GM21576 (cell line): Measurements from ENCODE around the gene UTP3.
A peak's percentile ranks its signal among the peaks of the same experiment; 100 is the strongest.
"Not testable (repeated sequence)": the region's sequence is repeated elsewhere in the genome, so short reads cannot be mapped to it uniquely, and the experiment has no call there.

Experiments used
- ATAC-seq: cut with Tn5 transposase; IDR thresholded peaks from one replicate; pipeline ENCODE4 v1.9.1; 2021; ENCODE audit warnings: mild to moderate bottlenecking, moderate library complexity; ENCODE audit not compliant: unreplicated experiment

UTP3 gene, protein sequence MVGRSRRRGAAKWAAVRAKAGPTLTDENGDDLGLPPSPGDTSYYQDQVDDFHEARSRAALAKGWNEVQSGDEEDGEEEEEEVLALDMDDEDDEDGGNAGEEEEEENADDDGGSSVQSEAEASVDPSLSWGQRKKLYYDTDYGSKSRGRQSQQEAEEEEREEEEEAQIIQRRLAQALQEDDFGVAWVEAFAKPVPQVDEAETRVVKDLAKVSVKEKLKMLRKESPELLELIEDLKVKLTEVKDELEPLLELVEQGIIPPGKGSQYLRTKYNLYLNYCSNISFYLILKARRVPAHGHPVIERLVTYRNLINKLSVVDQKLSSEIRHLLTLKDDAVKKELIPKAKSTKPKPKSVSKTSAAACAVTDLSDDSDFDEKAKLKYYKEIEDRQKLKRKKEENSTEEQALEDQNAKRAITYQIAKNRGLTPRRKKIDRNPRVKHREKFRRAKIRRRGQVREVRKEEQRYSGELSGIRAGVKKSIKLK

DNA sequence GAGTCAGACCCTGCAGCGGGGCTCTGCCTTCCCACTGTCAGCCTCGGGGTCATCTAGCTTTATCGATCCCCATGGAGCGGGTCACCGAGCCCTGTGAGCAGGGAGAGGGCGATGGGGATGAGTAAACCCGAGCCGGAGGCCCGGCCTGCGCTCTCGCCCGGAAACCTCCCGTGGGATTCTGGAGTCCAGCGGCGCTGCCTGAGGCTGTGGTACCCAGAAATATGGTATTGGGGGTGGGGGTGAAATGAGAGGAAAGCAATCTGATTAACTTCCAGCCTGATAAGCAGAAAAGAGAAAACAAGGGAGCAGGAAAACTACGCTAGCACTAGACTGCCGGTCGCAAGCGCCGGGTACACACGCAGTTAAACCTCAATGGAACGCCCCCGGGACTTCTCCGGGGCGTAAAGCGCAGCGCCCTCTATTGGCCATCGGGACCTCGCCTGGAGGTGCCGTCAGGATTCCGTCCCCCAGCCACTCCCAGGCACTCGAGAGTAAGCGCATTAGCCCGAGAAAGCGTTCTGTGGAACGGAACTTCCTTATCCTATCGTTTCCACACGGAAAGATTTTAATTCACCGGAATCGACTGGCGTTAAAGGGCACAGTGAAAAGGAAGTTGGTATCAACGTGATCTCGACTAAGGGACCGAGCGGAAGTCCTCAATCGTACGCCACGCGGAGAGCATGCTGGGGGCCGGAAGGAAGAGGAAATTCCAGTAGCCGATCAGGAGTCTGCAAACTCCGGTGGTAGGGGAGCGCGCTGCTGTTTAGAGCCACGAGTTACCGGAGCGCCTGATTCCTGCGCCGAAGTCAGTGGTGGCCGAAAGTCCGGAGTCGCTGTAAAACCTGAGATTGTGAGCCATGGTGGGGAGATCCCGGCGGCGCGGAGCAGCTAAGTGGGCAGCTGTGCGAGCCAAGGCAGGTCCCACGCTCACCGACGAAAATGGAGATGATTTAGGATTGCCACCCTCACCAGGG lies at the start of gene UTP3:
Gene UTP3, plus strand, starts transcription at position 712 of the 974 bp plus-strand sequence. Its CDS starts 146 bp downstream, at position 858.
- ATAC-seq: peak; percentile 90

DNA sequence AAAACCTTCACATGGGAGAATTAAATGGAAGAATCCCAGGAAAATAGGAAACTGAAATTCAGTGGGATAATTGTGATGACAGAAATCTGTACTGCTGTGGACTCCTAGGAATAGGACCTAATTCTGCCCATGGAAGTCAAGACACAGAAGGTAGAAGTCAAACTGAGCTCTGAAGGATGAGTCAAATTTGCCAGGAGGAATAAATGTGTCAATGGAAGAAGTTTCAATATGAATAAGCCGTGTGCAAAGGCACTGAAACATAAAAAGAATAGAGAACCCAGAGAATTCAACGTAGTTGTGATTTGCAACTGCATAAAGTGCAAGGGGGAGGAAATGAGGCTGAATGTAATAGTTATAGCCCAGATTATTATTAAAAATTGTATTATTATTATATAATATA lies 48.1 kb upstream of the UTP3 start:
- ATAC-seq: no peak

DNA sequence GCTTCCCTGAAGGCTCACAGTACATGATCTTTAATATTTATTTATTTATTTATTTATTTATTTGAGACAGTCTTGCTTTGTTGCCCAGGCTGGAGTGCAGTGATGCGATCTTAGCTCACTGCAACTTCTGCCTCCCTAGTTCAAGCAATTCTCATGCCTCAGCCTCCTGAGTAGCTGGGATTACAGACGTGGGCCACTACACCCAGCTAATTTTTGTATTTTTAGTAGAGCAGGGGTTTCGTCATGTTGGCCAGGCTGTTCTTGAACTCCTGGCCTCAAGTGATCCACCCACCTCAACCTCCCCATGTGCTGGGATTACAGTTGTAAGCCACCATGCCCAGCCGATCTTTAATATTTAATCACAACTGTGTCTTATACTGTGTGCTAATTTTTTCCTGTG lies 37.6 kb upstream of the UTP3 start:
- ATAC-seq: not testable (repeated sequence)

DNA sequence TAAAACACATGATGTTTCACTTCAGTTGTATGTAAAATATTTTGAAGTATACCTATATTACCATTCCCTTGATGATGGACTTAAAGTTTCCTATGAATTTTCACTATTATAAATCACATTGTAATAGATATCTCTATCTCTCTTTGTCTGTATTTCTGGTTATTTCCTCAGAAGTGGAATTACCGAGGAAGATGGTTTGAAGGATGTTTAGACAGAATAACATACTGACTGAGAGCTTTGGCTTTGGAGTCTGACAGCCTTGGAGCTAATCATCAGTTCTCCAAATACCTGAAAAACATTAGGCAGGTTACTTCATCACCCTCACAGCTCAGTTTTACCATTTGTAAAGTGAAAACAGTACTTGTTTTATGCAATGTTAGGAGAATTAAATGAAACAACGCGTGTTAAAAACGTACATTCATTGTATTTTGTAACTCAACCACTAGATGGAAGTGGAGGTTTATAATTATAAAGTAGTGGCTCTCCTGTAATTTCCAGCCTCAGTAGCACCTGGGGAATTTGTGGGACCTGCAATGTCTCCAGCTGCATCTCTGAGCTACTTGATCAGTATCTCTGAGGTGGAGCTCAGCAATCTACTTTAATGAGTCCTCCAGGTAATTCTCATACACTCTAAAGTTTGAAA lies 36.3 kb upstream of the UTP3 start:
- peak; percentile 40 for ATAC-seq

DNA sequence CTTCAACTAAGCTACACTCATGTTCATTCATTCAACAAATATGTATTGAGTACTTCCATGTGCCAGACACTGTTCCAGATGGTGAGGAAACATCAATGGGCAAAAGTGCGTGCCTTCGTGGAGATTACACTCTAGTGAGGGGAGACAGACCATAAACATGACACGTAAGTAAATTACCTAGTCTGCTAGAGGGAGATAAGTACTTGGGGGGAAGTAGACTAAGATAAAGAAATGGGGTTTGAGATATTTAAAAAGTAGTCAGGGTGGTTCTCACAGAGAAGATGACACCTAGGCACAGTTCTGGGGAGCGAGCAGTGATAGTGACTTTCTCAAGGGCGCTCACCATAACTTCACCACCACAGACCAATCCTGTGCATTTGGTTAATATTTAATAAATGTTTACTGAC lies 33.7 kb upstream of the UTP3 start:
- ATAC-seq: no peak

DNA sequence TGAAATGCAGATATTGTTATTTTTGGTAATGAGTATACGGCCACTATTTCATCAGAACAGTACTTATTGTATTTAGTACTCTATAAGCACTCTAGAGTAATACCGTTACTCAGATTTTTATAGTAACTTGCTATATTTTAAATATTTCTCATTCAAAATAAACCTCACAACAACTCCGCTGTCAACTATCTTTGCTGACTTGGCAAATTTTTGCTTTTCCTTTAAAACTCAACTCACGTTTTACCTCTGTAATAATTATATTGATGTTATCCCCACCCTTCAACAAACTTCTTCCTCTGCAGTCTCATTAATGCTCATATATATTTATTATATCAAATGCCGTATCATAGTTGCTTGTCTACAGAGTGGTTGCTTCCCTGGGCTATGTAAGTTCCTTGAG lies 31.0 kb upstream of the UTP3 start:
- ATAC-seq: no peak

DNA sequence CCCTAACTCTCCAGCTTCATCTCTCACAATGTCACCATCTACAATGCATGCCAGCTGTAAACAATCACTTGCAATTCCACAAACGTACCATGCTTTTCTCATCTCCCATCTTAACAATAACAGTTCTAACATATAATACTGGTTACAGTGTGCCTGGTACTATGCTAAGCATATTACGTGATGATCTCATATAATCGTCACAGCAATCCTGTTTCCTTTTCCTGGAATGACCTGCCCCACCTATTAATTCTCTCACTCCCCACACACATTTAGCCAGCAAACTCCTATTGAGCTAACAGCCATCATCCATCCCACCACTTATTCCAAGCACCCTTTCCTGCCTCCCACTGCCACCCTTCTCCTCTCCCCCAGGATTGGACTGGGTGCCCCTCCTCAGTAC lies 29.9 kb upstream of the UTP3 start:
- no peak for ATAC-seq

DNA sequence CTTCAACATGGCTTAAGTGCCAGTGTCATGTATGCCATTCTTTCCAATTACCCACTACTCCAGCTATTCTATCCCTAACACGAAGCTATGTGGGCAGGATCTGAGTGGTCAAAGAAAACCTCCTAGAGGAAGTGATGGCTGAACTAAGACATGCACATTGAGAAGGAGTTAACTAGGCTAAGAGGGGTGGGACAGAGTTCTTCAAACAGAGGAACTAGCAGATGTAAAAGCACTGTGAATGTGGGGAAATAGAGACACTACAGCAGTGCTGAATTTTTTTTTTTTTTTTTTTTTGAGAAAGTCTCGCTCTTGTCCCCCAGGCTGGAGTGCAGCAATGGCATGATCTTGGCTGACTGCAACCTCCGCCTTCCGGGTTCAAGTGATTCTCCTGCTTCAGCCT lies 28.2 kb upstream of the UTP3 start:
- no peak for ATAC-seq

DNA sequence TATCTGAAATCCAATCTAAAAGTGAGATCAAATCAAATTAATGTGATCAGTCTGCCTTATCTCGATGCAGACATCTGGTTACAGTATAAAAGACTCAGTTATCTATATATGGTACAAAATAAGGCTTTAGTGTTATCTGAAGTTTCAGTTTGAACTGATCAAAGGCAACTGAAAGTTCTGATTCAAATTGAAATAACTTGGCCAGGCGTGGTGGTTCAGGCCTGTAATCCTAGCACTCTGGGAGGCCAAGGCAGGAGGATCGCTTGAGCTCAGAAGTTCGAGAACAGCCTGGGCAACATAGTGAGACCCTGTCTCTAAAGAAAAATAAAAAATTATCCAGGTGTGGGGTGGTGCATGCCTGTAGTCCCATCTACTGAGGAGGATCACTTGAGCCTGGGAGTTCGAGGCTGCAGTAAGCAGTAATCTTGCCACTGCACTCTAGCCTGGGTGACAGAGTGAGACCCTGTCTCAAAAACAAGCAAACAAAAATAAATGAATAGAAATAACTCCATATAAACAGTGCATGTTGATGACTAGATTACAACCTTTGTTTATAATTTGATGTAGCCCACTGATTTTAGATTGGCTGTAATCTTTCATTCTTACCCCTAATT lies 26.9 kb upstream of the UTP3 start:
- ATAC-seq: peak; percentile 75

DNA sequence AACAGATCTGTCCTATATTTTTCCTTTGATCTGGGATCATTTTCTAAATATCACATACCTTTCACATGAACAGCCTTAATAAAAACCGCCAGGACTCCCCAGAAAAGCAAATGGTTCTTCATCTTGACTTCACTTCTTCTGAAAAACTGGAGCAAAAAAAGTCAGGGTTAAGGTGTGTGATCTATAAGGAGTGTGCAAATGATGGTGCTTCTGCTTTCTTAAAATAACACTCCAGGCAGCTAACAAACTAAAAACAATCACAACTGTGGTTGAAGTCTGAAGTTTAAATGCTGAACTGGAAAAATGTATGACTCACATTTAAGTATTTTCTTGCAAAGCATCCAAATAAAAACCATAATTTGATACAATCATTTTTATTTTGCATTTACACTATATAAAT lies 22.0 kb upstream of the UTP3 start, which contains the start of gene JCHAIN:
Gene JCHAIN, minus strand, starts transcription at position 140 of the 400 bp plus-strand sequence. Its CDS starts 18 bp downstream, at position 122.
- no peak for ATAC-seq

DNA sequence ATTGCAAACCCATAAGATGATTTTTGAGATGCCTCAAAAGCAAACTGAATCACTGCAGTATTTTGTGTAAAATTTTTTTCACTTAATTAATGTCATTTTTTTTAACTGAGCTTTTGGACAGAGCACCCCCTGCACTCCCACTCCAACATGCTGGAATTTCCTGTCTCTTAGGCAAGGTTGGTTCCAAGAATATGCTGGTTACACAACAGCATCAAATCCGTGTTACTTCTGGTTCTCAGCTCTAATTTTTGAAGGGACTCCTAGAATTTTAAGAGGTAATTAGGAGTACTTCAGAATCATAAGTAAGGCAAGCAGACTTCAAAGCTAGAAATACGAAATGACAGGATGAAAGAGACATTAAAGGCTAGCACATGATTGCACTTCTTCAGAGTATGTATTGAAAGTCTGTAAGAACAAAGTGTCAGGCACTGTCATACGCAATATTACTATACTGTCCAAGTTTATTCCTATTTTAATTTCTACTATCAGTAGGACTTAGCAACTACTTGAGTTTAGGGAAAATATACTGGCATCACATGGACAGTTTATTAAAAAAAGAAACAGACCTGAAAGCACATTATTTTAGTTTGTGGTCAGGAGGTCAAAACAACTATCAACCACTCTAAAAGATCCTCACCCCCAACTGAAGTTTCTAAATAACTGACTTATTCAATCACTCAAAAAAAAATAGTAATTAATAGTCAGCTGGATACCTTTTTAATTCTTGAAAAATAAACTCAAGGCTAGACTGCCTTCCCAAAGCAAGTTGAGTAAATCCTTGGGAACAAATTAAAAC lies 20.4 kb upstream of the UTP3 start:
- no peak for ATAC-seq

DNA sequence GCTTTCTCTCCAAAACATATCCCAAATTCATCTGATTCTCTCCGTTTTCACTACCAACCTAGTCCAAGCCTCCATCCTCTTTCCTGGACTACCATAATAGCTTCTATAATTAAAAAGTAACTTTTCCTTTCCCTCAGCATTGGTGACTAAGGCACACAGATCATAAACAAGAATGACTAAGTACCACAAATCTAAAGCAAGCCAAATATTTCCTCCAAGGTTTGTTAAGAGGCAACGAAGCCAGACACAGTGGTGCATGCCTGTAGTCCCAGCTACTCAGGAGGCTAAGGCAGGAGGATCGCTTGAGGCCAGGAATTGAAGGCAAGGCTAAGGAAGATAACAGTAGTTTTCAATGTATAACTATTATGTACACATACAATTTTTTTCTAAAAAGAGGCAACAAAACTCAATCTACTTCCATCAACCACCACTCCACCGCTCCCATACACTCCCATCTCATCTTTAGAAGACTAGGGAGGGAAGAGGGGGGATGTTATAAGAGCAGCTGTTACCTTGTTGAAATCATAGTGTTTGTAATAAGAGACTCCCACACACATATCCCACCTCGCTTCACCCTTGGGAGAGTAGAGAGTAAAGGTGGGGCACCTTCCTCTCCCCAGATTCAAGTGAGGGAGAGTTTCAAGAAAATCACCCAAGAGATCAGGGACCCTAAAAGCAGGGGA lies 17.9 kb upstream of the UTP3 start:
- no peak for ATAC-seq

DNA sequence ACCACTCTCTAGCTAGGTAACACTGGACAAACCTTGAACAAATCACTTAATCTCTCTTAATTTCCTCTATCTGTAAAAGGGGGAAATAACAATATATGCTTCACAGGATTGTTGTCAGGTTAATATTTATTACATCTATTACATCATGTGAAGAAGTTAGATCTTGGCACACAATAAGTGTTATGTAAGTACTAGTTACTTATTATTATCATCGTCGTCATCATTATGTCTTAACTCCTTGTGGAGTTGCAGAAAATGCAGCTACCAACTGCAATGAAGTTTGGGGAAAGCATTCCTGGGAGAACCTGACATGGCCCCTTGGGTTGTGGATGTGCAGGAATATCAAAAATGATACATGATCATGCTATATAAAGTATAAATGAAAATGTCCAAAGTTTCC lies 17.2 kb upstream of the UTP3 start:
- ATAC-seq: no peak

DNA sequence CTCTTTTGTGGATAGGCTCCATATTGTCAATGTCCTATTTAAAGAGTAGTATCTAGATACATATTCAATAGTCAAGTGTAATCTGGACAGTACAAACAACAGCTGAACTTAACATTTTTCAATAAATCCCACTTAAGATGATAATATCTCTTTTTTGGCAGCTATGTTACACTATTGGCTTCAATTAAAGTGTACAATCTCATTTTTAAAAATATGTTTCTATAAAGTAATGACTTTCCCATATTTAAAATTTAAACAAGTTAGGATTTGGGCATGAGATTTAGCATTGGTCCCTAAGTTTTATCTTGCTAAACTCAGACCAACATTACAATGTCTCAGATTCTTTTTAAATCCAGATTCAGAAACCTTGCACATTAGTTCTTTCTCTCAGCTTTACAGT lies 14.1 kb upstream of the UTP3 start:
- no peak for ATAC-seq

DNA sequence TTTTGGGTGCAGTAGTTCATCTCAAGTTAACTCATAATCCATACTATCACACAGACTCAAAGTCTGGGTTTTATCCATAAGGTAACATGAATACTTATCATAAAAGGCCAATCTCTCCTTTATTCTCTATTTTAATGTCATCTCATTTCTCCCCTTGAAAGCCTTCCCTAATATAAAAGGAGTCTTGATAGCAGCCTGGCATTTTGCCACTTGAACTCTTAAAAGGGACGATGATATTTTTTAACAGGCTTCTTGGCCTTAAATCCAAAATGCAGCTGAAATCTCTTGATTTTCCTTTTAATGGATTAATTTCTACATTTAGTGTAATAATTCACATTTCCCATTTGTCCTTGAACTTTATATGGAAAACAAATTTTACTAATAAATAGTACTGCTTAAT lies 13.6 kb upstream of the UTP3 start:
- ATAC-seq: no peak

DNA sequence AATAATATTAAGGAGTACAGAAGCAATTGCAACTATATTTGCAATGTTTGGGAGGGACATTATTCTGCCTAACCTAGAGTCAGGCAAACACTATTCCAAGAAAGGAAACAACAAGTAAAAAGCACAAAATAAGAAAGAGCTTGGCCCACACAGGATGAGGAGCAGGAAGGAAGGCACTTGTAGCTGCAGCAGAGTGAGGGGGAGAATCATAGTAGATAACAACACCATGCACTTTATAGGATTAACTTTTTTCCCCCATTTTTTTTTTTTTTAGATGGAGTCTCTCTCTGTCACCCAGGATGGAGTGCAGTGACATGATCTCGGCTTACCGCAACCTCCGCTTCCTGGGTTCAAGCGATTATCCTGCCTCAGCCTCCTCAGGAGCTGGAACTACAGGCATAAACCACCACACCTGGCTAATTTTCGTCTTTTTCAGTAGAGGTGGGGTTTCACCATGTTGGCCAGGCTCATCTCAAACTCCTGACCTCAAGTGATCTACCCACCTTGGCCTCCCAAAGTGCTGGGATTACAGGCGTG lies 11.7 kb upstream of the UTP3 start:
- no peak for ATAC-seq

DNA sequence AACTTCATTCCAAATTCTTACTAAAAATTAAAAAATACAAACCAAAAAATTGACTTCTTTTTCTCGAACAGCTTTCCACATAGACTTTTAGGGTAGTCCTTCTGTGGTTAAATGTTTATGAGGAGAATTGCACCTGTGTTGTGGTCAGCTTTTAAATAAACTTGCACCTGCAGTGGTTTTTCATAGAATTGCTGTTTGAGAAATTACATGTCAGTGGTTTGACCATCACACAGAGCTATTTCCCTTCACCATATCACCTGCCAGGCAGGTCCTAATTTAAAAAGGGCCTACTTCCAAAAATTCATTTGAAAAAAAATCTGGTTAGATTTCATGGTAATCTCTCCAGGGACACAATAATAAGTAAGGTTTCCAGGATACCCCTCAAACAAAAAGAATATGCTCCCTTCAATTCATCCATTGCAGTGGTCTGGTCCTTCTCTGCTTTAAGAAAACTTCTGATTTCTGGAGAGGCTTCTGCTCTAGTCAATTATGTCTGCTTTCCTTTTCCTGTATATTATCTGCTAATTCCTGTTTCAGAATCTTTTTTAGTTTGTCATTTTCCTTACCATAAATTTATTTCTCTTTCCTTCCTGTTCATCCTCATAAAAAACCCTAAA lies 9.8 kb upstream of the UTP3 start:
- peak; percentile 75 for ATAC-seq

DNA sequence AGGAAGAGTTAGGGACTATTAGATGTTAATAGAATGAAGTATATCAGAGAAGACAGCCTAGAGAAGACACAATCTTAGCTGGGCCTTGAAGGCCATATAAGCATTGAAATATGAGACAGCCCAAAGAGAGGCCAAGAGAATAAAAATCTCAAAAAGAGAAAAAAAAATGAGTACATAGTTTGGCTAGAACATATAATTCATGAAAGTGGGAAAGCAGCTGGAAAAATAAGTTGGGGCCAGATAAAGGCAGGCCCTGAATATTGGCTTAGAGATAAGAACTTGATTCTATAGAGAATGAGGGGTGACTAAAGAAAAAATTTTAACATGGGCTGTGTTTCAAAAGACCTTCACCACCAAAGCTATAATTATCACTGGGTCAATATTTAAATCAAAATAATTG lies 7.4 kb upstream of the UTP3 start:
- ATAC-seq: no peak

DNA sequence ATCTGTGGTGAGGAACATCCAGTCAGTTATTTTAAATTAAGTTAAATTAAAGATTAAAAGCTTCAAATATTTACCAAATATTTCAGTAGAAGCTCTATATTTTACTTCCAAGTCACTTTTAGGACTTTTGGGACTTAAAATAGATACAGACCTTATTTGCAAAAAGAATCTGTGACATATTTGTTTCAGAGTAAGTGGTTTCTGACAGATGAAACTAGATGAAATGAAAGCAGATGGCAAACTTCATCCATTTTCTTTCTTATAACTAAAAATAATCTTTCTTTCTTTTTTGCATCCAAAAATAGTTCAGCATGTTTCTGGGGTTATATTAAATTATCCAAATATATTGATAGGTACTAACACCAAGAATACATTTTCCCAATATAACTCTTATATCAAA lies 6.6 kb upstream of the UTP3 start:
- peak; percentile 52 for ATAC-seq
